HG03097 (cell line): Measurements from ENCODE around the gene NXPH4.
A peak's percentile ranks its signal among the peaks of the same experiment; 100 is the strongest.

Experiments used
- ATAC-seq: cut with Tn5 transposase; IDR thresholded peaks from one replicate; pipeline ENCODE4 v1.9.1; 2021; ENCODE audit not compliant: unreplicated experiment, low FRiP score

The NXPH4 gene

DNA sequence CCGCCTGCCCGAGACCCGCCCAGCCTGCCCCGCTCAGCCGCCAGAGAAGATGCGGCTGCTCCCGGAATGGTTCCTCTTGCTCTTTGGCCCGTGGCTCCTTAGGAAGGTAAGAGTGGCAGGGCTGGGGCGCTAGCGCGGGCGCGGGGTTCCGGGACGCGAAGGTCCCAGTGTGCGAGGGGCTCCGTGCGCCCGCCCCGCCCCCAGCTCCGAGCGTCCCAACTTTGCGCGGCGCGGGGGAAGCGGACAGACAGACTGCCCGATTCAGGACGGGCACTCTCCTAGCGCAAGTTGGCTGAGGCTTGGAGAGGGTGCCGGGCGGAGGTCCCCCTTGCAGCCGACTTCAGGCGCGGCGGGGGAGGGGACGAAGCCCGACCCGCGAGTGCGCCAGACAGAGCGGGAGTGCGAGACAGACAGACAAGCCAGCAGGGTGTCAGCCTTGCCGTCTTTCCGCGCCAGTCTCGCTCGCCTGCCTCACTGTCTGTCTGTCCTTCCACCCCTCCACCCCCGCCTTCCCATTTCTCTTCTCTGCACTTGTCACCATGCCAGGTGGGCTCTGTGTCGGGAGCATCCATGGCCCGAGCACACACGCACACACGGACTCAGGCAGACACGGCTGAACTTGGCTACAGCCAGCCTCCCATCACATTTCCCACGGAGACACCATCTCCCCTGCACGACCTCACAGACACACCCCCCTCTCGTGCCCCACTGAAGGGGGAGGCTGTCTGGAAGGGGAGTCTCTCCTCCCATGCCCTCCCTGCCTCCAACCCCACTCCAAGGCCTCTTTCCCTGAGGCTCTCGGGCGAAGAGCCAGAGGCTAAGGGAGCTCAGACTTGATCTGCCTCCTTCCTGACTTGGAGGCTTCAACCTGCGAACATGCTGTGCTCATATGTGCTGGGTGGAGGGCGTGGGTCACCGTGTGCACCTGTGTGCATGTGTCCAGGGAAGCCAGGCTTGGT, 606 bp downstream of the NXPH4 start:
- no peak for ATAC-seq

DNA sequence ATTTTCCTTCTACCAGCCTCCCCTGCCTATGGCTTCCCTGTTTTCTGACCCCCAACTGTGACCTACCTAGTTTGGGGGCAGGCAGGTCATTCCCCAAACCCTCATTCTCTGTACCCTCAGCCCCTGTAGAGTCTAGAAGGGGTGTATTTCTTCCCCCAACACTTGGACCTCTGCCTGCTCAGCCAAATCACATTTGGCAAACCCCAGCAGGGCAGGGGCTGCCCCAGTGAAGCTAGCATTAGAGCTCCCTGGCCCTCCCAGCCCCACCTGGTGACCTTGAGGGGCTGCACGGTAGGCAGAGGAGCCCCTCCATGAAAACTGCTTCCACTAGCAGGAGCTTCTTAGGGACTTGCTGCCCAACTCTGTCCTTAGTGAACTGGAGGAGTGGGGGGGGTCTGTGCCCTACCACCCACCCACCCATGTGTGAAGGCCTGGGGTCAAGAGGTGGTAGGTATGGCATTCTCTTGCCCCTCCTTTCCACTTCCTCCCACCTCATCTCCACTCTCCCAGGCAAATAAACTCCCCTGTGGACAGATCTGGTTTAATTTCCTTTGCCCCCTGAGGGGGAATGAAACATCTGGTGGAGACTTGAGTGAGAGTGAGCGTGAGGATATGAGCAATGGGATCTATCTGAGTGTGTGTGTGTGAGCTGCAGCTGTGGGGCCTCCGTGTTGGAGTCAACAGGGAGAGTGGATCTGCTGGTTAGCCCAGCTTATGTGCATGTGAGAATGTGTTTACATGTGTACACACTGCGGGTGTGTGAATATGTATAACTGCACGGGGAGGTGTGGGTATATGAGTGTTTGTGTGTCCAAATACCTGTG, 1.6 kb downstream of the NXPH4 start:
- no peak for ATAC-seq

DNA sequence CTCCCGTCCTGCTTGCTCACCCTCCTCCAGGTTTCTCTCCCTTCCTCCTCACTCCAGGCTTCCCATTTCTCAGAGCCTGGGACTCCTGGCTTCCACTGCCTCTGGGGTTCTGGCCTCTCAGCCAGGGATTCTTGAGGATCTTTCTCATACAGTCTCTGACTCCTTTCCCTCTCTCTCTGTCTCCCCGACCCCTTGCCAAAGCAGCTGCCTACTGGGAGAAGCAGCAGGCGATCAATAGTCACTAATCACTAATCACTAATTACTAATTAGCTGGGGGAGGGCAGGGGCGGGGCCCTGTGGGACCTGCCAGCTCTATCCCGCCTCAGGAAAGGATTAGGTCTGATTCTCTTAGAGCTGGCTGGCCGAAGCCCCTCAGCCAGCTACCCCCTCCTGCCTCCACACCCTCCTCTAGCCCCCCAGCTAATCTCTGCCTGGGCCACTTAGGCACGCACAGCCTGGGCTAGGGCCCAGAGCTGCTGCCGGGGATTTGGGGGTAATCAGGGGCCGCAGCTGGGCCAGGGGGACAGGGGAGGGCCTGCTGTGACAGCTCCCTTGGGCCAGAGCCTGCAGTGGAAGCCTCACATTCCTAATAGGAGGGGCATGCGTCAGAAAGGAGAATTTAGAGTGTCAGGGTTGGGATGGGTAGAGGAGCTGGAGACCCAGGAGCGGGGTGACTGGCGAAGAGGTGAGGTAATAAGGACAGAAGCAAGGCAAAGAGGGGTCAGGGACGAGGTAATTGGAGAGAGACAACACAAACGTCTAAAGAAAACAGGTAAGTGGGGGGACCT, 2.8 kb downstream of the NXPH4 start:
- no peak for ATAC-seq

DNA sequence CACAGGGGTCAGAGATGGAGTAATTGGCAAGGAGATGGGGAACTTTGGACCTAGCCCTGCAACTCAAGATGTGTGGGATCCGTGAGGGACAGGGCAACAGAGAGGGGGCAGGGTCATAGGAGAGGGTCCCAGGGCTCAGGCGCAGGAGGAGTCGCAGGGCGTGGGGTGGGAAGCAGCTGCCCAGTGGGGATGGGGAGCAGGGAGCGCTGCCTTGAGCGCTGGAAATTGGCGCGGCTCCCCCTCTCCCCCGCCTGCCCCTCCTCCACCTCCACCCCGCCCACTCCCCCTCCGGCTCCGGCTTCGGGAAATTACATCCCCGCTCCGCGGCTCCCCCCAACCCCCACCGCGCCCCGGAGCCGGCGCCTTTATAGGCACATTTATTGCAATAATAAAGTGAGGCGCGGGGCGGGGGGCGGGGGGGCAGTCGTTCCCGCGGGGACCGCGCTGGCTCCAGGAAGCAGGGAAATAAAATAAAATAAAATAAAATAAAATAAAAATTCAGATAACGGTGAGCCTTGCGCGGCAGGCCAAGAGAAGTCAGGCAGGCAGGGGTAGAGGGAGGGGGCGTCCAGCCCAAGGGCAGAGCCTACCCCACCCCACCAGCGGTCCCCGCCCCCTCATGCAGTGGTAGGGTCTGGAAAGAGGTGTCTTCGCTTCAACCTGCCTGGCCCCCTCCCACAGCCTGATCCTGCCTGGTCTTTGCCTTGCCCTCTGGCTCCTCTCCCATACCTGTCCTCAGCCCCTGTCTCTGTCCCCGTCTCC, 3.6 kb downstream of the NXPH4 start:
- no peak for ATAC-seq

DNA sequence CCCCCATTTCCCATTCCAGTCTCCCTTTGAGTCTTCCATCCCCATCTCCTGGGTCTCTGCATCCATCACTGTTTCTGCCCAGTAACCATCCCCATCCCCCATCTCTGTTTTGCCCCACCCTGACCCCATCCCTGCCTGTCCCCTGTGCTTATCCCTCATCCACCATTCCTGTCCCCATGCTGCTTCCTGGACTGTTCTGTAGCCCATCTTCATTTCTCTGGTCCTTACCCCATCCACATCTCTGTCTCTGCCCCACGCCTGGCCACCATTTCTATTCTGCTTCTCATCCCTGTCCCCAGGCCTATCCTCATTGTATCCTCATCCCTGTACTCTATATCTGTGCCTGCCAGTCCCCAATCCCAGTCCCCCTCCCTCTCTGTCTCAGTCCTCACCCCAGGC, 4.2 kb downstream of the NXPH4 start:
- ATAC-seq = no peak

DNA sequence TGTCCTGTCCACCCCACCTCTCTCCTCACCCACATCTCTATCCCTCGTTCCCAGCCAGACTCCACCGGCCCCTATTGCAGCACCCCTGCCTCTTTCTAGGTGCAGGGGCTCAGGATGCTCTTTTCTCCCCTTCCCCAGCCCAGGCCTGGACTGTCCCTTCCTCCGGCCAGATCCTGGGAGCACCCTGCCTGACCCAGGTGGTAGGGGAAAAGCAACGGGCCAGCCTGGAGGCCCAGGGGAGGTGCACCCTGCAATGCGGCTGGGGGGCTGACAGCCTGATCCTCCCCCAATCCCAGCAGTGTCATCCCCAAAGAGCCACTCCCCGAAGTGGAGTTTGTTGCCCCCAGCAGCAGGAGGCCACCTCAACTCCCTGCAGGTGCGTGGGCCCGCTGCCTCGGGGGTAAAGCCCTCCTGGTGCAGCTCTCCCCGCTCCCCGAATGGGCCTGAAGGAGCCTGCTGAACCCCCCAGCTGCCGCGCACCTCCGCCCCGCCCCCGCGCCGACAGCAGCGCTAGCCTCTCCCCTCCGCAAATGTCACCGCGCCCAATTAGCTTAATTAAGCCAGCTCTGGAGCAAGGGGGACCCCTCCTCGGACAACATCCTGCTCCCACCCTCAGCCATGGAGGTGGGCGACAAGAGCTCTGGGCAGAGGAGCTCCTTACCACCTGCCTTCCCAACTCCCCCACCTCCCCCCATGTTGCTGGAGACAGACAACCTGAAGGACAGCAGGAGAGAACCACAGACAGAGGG, 4.7 kb downstream of the NXPH4 start:
- no peak for ATAC-seq

DNA sequence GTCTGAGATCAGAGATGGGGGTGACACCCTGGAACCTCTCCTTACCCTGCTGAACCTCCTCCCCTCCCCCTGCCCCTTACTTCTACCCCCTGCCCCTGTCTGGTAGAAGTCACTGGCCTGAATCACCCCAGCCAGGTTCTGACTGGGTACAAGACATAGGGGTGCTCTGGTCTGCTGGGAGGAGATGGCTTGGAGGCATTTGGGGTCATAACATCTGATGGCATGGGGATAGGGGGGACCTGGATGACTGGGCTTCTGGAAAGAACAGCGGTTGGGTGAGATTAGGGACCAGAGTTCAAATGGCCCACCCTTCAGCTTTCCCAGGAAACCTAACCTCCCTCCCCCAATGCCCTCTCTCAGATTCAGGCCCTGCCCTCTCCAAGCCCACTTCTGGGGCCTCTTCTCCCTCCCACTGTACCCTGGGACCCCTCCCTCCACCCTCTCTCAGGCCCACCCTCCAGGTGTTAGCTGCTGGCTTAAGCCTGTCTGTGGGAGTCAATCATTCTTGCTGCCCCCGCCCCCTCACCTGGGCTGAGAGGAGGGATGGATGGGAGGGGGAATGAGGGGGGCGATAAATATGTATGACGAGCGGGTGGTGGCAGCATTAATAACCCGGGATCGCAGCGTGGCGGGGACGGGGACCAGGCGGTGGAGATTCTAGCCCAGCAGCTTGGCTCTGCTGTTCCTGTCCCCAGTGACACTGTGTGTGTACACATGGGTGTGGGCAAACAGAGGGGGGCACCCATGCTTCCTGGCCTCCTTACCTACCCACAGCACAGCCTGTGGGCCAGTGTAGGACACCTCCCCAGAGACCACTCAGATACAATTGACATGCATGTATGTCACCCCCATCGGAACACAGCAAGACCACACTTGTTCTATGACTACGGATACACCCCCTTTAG, 5.9 kb downstream of the NXPH4 start:
- no peak for ATAC-seq

DNA sequence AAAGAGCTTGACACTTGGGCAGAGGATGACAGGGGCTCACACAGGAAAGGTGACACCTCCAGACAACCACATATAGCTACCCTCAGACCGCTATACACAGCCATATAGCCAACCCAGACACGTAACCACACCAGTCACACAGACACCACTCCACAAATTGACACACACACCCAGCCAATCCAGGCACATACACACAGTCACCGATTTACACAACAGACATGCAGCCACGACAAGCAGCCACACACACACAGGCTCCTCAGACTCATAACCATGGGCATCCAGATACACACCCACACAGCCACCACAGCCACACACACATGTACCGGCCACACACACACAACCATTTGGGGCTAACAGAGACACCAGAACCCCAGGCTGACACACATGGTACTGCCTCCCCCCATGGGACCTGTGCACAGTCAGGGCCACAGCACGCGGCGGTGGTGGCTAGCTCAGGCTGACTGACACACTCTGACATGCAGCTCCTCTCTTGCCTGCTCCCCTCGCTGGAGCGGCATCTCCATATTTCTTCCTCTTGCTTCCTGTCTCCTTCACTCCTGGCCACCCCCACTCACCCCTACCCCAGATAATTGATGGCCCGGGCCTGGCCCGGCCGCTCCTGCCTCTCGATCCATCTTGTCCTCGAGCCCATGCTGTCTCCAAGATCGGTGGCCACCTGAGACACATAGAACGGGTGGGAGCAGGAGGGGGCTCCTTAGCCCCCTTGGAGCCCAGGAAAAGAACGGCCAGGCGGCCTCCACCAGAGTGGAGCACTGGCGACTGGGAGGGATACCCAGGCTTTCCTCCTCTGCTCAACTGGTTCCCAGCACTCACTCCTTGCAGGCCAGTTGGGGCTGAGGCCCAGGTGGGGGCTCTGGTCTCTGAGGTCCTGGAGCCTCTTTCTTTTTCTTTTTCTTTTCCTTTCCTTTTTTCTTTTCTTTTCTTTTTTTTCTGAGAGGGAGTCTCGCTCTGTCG, 6.9 kb downstream of the NXPH4 start:
- ATAC-seq = no peak

DNA sequence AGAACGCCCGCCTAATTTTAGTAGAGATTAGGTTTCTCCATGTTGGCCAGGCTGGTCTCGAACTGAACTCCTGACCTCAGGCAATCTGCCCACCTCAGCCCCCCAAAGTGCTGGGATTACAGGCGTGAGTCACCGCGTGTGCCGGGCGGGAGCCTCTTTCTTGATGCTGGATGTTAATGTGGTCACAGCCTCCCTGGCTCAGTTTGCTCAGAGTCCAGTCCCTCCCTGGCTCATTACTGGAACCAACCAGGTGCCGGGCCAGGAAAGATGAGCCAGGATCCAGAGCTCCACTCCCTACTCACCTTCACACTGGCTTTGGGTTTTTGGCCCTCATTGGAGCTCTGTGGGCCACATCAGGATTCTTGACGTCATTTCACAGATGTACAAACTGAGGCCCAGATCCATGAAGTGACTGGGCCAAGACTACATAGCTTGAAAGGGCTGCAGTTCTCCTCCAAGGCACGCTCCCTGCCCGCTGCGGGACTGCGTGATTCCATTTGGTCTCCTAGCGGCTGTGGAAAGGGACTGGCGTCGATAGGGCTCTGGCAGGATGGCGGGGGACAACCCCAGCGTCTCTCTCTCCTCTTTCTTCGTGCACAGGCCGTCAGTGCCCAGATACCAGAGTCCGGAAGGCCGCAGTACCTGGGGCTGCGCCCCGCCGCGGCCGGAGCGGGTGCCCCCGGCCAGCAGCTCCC, 7.8 kb downstream of the NXPH4 start:
- no peak for ATAC-seq

DNA sequence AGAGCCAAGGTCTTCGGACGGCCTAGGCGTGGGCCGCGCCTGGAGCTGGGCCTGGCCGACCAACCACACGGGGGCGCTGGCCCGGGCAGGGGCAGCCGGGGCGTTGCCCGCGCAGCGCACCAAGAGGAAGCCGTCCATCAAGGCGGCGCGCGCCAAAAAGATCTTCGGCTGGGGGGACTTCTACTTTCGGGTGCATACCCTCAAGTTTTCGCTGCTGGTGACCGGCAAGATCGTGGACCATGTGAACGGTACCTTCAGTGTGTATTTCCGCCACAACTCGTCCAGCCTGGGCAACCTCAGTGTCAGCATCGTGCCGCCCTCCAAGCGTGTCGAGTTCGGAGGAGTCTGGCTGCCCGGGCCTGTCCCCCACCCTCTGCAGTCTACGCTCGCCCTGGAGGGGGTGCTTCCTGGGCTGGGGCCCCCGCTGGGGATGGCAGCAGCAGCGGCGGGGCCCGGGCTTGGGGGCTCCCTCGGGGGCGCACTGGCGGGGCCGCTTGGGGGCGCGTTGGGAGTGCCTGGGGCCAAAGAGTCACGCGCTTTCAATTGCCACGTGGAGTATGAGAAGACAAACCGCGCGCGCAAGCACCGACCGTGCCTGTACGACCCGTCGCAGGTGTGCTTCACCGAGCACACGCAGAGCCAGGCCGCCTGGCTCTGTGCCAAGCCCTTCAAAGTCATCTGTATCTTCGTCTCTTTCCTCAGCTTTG, 8.5 kb downstream of the NXPH4 start:
- ATAC-seq = no peak

DNA sequence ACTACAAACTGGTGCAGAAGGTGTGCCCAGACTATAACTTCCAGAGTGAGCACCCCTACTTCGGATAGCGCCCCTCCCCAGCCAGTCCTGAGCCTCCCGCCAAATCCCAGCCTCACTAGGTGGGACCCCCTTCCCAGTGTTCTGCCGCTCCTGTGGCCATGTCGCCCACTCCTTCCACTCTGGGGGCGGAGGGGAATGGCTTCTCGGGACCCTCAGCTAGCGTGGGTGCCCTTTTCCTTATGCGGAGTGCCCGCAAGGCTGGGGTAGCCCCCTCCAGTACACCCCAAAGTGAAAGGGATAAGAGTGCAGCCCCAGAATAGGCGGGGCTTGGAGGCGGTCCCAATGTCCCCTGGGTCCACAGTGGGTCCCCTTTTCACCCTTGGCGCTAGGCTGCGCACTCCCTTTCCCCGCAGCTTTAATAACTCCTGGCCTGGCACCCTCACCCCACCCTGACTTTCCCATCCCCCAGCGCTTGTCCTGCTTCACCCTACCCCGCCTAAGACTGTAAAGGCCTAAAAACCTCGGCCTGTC, 9.2 kb downstream of the NXPH4 start:
- no peak for ATAC-seq

DNA sequence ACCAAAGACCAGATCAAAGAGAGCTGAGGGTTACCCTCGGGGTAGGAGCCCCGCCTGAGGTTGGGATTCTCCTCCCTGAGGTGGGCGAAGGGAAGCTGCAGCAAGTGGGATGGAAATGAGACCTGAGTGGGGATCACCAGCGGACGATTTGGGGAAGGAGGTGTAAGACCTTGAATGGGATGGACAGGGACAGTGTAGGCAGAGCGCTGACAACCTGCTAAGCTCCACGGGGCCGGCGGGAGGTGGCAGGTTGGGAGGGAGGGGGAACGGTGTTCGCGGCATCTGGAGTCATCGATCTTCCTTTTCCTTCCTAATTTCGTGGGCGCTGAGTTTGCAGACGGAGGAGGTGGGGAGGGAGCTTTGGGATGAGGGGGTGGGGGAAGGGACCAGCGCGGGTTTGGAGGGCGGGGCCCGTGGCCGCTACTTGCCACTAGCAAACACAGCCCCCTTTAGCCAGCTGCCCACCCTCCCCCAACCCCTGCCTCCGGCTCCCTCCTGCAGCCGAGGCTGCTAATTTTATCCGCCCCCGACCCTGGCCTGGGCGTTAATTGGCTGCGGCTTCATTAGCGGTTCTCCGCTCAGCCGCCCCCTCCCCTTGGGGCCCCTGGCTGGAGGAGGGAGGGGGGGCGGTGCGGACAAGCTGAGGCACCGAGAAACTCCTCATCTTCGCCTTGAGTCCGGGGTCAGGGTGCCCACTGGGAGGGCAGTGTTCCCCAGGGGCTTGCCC, 10.2 kb downstream of the NXPH4 start:
- no peak for ATAC-seq

DNA sequence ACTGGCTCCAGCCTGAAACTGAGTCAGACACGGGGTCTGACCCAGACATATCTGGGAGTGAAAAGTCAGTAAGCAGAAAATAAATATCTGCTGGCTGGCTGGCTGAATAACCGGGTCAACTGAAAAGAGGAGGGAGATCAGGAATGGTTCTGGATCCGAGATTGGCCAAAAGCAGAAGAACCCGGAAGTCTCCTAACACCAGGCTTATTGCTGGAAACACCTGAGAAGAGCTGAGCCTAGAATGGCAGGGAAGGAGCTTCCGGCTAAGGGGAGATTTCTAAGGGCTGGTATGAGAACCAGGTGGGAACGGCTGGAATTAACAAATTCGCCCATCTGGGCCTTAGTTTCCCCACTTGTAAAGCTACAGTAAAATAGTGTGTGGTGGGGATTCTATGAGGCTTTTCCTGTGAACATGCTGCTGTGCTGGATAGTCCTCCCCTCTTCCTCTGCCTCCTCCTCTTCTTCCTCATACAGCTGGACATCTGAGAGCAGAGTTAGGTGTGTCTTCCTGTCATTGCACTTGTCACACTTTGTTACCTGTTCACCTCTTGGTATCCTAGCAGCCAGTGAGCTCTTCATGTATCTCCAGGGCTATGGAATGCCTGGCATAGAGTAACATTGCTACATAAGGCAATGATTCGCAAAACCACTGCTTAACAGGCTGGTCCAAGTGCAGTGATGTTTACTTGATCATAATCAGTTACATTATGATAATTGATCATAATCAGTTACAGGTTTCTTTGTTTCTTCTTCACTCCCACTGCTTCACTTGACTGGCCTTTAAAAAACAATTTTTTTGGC, 10.9 kb downstream of the NXPH4 start:
- no peak for ATAC-seq

DNA sequence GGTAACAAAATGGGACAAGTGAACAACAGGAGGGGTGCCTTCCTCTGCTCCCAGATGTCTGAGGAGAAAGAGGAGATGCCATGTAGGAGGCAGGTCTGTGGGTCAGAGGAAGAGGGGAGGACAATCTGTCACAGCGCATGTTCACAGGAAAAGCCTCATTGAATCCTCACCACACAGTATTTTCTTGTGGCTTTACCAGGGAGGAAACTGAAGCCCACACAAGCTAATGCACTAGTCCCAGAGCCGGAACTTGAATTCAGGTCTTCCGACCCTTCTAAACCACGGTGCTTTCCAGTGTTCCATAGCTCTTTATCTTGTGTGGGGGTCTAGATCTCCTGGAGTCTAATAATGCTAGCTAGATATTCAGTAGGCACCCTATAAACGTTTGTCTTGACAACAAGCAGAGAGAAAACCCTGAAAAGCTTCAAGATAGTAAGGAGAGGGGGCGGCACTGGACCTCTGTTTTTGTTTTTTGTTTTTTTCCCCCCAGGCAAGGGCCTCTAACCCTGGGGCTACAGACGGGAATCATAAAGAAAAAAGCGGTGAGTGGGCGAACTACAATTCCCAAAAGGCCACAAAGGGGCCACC, 12.5 kb downstream of the NXPH4 start:
- peak; percentile 14 for ATAC-seq
